SIG-M5 (cell line): Measurements from ENCODE around the gene ZNF727.
"Not testable (repeated sequence)": the region's sequence is repeated elsewhere in the genome, so short reads cannot be mapped to it uniquely, and the experiment has no call there.

Source experiments
- DNase-seq: peaks from one replicate; lab custom pipeline; 2025; lab: John Stamatoyannopoulos, UW

ZNF727 gene

DNA sequence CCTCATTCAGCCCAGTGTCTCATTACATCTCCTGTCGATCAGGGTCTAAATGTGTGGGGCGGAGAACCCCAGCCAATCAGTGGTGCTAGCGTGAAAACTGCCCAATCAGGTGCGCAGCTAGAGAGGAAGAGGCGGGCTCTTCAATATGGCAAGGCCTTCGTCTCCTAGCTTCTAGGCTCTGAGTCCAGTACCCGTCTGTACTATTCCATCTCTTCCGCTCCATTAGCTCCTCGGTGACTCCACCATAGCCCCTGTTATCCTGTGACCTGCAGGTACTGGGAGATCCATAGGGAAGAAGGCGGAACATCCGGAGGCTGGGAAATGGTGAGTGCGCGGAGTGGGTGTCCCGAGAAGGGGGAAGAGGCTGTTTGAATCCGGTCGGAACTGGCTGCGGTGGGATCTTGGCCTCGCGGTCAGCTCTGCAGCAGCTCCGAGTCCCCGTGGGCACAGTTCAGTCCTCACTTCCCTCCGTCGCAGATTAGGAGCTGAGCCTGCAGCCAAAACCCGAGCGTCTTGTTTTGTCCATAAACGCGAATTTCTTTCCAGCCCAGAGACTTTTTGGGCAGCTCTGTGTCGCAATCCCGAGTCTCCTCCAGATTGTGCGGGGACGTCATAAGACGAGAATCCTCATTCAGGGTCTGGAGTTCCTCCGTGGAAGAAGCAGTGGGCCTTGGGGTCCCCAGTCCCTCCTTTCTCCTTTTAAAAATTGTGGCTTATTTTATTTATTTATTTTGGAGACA is at the start of gene ZNF727:
TSS of gene ZNF727 (plus strand) at position 134 of the 740 bp plus-strand sequence. CDS start at position 322, 188 bp downstream.
- no peak for DNase-seq

GRCh38 chr7:63998549-63998948 is 46.7 kb upstream of the ZNF727 start, which contains the start of gene ZNF722:
Gene ZNF722, plus strand, starts transcription at chr7:63998849. Its CDS starts 113 bp downstream, at chr7:63998962.
- no peak for DNase-seq

DNA sequence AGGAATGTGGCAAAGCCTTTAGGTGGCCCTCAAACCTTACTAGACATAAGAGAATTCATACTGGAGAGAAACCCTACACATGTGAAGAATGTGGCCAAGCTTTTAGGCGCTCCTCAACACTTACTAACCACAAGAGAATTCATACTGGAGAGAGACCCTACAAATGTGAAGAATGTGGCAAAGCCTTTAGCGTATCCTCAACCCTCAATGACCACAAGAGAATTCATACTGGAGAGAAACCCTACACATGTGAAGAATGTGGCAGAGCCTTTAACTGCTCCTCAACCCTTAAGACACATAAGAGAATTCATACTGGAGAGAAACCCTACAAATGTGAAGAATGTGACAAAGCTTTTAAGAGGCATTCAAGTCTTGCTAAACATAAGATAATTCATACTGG is 29.7 kb upstream of the ZNF727 start:
- DNase-seq: not testable (repeated sequence)

- DNase-seq: no peak
These were observed 9.8 kb upstream of the ZNF727 start for GRCh38 chr7:64035388-64035787.

DNA sequence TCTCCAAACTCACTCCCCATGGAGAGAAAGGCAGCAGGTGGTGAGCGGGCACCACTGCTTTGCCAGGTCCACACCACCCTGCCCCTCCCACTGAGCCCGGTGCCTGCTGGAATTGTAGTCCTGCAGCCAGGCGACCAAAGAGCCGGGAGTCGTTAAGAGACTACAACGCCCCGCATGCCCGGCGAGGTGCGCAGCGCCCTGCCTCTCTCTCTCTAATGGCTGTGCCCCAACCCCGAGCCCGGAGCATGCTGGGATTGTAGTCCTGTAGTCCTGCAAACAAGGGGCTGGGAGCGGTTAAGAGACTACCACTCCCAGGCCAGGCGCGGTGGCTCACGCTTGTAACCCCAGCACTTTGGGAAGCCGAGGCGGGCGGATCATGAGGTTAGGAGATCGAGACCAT is 8.1 kb upstream of the ZNF727 start:
- DNase-seq: no peak

DNA sequence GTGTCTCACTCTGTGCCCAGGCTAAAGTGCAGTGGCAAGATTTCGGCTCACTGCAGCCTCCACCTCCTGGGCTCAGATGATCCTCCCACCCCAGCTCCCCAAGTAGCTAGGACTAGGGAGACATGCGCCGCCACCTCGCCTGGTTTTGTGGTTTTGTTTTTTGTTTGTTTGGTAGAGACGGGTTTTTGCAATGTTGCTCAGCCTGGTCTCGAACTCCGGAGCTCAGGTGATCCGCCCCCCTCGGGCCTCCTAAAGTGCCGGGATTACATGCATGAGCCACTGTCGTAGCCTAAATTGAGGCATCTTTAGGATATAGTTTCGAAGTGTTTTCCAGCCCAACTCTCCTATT is 781 bp downstream of the ZNF727 start:
- DNase-seq: no peak

DNA sequence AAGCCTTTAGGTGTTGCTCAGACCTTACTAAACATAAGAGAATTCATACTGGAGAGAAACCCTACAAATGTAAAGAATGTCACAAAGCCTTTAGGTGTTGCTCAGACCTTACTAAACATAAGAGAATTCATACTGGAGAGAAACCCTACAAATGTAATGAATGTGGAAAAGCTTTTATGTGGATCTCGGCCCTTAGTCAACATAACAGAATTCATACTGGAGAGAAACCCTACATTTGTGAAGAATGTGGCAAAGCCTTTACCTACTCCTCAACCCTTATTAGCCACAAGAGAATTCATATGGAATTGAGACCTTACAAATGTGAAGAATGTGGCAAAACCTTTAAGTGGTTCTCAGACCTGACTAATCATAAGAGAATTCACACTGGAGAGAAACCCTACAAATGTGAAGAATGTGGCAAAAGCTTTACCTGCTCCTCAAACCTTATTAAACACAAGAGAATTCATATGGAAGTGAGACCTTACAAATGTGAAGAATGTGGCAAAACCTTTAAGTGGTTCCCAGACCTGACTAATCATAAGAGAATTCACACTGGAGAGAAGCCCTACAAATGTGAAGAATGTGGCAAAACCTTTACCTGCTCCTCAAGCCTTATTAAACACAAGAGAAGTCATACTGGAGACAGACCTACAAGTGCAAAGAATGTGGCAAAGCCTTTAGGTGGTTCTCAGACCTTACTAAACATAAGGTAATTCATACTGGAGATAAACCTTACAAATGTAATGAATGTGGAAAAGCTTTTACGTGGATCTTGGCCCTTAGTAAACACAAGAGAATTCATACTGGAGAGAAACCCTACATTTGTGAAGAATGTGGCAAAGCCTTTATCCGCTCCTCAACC is 32.8 kb downstream of the ZNF727 start:
- DNase-seq: not testable (repeated sequence)

DNA sequence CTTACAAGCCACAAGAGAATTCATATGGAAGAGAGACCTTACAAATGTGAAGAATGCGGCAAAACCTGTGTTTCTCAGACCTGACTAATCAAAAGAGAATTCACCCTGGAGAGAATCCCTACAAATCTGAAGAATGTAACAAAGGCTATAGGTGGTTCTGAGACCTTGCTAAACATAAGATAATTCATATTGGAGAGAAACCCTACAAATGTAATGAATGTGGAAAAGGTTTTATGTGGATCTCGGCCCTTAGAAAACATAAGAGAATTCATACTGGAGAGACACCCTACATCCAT is 33.4 kb downstream of the ZNF727 start:
- DNase-seq: no peak

GRCh38 chr7:64087501-64087900 is 42.3 kb downstream of the ZNF727 start:
- DNase-seq: no peak

- DNase-seq: not testable (repeated sequence)
These were observed 43.6 kb downstream of the ZNF727 start for GRCh38 chr7:64088863-64089262.
